HG02884 (cell line): ENCODE data around the gene LCE2B.

Source experiments
- ATAC-seq: cut with Tn5 transposase; IDR thresholded peaks from one replicate; pipeline ENCODE4 v1.9.1; 2021; ENCODE audit warnings: mild to moderate bottlenecking, moderate library complexity; ENCODE audit not compliant: unreplicated experiment

Gene LCE2B

DNA sequence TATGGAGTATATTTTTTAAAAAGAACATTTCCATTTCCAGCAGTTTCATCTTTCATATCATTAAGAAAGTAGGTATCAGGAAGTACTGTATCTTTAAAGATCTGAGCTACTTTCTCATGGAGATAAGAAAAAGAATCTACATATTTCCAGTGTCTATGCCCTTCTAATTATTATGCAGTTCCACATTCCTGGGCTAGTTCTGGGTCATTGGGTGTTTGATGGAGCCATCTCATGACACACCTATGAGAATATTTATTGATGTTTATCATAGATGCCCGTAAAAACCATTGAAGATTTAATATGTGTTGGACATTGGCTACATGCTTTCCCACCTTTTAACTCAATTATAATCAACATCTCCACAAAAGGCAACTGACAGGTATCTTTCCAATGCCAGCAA, 43.1 kb downstream of the LCE2B start:
- no peak for ATAC-seq

DNA sequence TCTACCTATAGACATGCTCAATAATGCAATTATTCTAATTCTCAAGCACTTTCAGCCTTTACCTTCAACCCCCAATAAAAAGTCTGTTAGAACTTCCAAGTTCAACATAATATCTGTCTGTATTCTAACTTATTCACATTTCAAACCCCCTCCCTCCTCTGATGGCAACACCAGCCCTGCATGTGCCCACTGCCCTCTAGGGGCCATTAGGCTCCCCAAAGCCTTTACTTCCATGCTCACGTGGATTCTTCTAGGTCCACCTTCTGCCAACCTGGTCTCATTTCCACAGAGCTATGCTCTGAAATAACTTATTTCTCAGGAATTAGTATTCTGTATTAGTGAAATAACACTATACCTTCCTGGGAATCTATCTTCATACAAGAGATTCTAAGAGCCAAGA, 49.7 kb downstream of the LCE2B start:
- no peak for ATAC-seq
